HG03354 (cell line): ENCODE data around the gene FZD1.
A peak's percentile ranks its signal among the peaks of the same experiment; 100 is the strongest.

ENCODE experiments used
- ATAC-seq: cut with Tn5 transposase; IDR thresholded peaks from one replicate; pipeline ENCODE4 v1.9.1; 2021; ENCODE audit warnings: mild to moderate bottlenecking; ENCODE audit not compliant: unreplicated experiment, poor library complexity, severe bottlenecking

Gene FZD1

GRCh38 chr7:91264046-91264923 is at the start of gene FZD1:
TSS of gene FZD1 (plus strand) at chr7:91264433. CDS start at chr7:91264881, 448 bp downstream.
- peak; percentile 91 for ATAC-seq

- ATAC-seq: no peak
Measured at GRCh38 chr7:91226411-91226810, 37.8 kb upstream of the FZD1 start.

- ATAC-seq: no peak
Measured at GRCh38 chr7:91228327-91228726, 35.9 kb upstream of the FZD1 start.

DNA sequence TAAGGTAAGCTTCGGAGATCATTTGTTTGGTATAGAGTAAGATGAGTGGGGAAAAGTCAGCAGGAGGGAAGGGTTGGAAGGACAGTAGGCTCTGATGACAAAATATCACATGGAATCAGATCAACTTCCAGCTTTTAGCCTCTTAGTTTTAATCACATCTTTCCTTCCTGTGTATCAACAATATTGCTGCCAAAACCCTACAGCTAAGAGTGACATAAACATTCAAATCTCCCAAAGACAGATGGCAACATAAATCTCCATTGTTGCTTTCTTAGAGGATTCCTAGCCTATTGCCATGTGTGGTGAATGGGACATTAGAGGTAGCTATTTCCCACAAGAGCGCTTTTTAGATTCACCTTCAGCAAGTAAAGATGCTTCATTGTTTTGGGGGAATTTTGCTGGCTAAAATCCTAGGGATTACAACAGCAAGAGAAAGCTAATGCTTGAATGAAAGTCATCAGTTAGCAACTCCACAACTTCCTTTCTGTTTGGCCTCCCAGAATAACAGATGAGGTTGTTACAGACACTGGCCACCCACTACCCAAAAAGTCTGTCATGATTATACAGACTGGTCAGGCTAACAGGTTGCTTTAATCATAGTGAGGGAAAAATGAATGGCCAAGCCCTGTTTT is 35.2 kb upstream of the FZD1 start:
- no peak for ATAC-seq

- ATAC-seq: no peak
Measured at GRCh38 chr7:91230100-91230499, 34.1 kb upstream of the FZD1 start.

GRCh38 chr7:91230503-91230902 is 33.7 kb upstream of the FZD1 start:
- no peak for ATAC-seq

DNA sequence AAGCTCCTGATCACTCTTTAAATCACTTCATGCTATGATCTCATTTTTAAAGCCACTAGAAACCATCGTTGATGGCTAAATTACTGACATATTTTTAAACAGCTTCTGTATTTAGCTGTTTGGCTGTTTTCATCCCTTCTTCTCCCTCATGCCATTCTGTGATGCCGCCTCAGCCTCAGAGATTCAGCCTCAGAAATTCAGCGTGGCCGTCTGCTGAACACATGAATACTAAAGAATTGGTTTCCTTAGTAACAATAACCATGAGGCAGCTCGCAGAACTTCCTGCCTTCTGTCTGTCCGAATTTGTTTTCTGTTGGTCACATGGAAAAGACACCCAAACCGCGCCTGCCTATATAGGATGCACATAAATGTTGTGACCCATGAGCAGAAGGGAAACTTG is 31.0 kb upstream of the FZD1 start:
- no peak for ATAC-seq

GRCh38 chr7:91235211-91235832 is 28.9 kb upstream of the FZD1 start:
- no peak for ATAC-seq

GRCh38 chr7:91239171-91239604 is 25.0 kb upstream of the FZD1 start:
- ATAC-seq: no peak

GRCh38 chr7:91239772-91240171 is 24.5 kb upstream of the FZD1 start:
- no peak for ATAC-seq

GRCh38 chr7:91240376-91240941 is 23.8 kb upstream of the FZD1 start:
- ATAC-seq: no peak

GRCh38 chr7:91242097-91242844 is 22.0 kb upstream of the FZD1 start:
- ATAC-seq: no peak

GRCh38 chr7:91243591-91244301 is 20.5 kb upstream of the FZD1 start:
- ATAC-seq: no peak

DNA sequence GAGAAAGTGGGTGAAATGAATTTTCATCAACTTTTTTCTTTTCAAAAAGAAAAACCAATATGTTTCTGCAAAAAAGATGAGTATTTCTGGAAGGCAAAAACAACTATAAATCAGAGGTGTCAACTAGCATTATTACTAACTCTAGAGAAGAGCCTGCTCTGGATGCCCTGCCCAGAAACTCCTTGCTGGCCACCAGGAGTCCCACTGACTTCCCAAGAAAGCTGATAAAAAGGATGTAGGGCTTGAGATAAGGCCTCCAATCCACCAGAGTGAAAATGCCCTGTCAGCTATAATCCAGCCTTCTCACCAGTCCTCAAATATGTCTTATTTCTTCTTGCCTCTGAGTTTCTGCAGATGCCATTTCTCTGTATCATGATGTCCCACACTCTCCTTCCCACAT is 16.7 kb upstream of the FZD1 start:
- no peak for ATAC-seq

- ATAC-seq: no peak
Measured at GRCh38 chr7:91248996-91249395, 15.2 kb upstream of the FZD1 start.

- ATAC-seq: no peak
Measured at GRCh38 chr7:91249506-91250233, 14.6 kb upstream of the FZD1 start.

DNA sequence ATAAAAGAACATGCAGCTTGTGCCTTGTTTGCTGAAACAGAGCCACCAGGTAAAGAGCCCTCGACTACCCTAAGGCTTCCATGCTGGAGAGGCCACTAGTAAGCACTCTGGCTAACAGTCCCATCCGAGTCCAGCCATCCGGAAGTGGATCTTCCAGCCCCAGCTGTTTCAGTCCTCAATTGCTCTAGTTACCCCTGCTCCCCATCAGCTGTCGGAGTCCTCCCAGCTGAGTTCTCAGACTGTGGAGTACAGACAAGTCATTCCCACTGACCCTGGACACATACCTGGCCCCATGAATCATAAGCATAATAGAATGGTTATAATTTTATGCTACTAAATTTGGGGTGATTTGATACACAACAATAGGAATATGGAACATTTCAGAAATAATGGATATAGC is 13.5 kb upstream of the FZD1 start:
- ATAC-seq: no peak

DNA sequence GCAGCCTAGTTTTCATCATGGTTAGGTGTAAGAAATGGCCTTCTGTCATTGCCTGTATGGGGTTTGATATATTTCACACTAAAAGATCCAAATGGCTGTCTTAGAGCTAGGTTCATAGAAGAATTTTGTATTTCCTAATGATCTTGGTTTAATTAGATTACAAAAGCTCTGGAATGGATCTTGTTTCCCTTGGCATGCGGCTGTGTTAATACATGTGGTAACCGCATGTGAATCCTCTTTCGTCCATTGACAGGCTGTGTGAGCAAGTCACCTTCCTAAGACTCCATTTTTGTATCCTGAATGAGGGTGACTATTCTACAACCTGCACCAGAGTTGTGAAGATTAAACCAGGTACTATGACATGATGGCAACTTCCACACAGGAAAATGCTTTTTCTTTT is 12.4 kb upstream of the FZD1 start:
- no peak for ATAC-seq
